T-helper 2 cell (primary cell): Measurements from ENCODE around the gene DYSF.

Source experiments
- DNase-seq, 5 experiments: peaks; one replicate each; pipeline versions ENCODE4 v3.0.0 to v3.0.0-alpha.2; 2012 to 2022

Gene DYSF

GRCh38 chr2:71457123-71457915, 4.0 kb downstream of the DYSF start:
- no peak for DNase-seq

GRCh38 chr2:71457923-71458322, 4.6 kb downstream of the DYSF start:
- DNase-seq: no peak

- DNase-seq: no peak
Observed at GRCh38 chr2:71458413-71459083, 5.2 kb downstream of the DYSF start.

- DNase-seq: no peak
Observed at GRCh38 chr2:71459084-71459431, 5.7 kb downstream of the DYSF start.

- no peak for DNase-seq
Observed at GRCh38 chr2:71460056-71460455, 6.7 kb downstream of the DYSF start.

- no peak for DNase-seq
Observed at GRCh38 chr2:71460595-71461303, 7.4 kb downstream of the DYSF start.

GRCh38 chr2:71461304-71461671, 7.9 kb downstream of the DYSF start:
- no peak for DNase-seq

GRCh38 chr2:71462056-71462605, 8.8 kb downstream of the DYSF start:
- no peak for DNase-seq

- no peak for DNase-seq
Observed at GRCh38 chr2:71462641-71463341, 9.4 kb downstream of the DYSF start.

- DNase-seq: no peak
Observed at GRCh38 chr2:71463342-71463654, 9.9 kb downstream of the DYSF start.

GRCh38 chr2:71464389-71464788, 11.0 kb downstream of the DYSF start:
- DNase-seq: no peak

GRCh38 chr2:71465356-71465755, 12.0 kb downstream of the DYSF start:
- no peak for DNase-seq

- no peak for DNase-seq
Observed at GRCh38 chr2:71465961-71466300, 12.6 kb downstream of the DYSF start.

GRCh38 chr2:71466301-71467179, 13.2 kb downstream of the DYSF start:
- peak in 1 of 5 experiments; percentile 19 for DNase-seq

- DNase-seq: no peak
Observed at GRCh38 chr2:71467180-71467815, 13.9 kb downstream of the DYSF start.

GRCh38 chr2:71468279-71469015, 15.1 kb downstream of the DYSF start:
- no peak for DNase-seq

- no peak for DNase-seq
Observed at GRCh38 chr2:71469403-71470398, 16.3 kb downstream of the DYSF start.

GRCh38 chr2:71471276-71471675, 17.9 kb downstream of the DYSF start:
- DNase-seq: no peak

- DNase-seq: no peak
Observed at GRCh38 chr2:71472019-71472418, 18.7 kb downstream of the DYSF start.
